ENCODE data around the gene NFATC3. TPM values are rescaled to one million over a fixed set of nuclear protein-coding genes. Genes with fewer than 3 reads are reported as not detected.
"Not testable (repeated sequence)": the region's sequence is repeated elsewhere in the genome, so short reads cannot be mapped to it uniquely, and the experiment has no call there.

Gene NFATC3
- total and polyA plus RNA-seq, 11 donors, result 5.9 to 35.1 (median 24.2) TPM

DNA sequence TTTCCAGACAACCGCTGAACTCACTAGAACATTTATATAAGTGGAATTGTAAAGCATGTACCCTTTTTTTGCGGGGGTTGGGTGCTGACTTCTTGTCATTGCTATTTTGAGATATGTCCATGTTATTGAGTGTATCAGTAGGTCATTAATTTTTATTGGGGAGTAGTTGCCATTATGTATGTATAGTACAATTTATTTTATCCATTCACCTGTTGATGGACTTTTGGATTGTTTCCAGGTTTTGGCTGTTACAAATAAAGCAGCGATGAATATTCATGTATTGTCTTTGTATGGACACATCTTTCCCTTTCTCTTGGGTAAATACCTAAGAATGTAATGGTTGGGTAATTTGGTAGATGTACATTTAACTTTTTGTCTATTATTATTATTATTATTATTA lies 12.7 kb downstream of the NFATC3 start:
- Histone ChIP-seq H3K27ac (no peak overlapping the region), H3K36me3 (peaks cover 0 to 10% (median 0%) of the 10 kb centered on the region in 9 donors), H3K27me3 (no peaks in the 10 kb centered on the region), H3K9me3 (no peaks in the 10 kb centered on the region), H3K4me1 (peaks cover 0 to 38% (median 18%) of the 10 kb centered on the region in 12 donors), H3K4me3 (no peak overlapping the region)
- no peak for TF ChIP-seq POLR2A (IDR thresholded peaks at IDR 0.05)
- TF ChIP-seq, protein P1, sequence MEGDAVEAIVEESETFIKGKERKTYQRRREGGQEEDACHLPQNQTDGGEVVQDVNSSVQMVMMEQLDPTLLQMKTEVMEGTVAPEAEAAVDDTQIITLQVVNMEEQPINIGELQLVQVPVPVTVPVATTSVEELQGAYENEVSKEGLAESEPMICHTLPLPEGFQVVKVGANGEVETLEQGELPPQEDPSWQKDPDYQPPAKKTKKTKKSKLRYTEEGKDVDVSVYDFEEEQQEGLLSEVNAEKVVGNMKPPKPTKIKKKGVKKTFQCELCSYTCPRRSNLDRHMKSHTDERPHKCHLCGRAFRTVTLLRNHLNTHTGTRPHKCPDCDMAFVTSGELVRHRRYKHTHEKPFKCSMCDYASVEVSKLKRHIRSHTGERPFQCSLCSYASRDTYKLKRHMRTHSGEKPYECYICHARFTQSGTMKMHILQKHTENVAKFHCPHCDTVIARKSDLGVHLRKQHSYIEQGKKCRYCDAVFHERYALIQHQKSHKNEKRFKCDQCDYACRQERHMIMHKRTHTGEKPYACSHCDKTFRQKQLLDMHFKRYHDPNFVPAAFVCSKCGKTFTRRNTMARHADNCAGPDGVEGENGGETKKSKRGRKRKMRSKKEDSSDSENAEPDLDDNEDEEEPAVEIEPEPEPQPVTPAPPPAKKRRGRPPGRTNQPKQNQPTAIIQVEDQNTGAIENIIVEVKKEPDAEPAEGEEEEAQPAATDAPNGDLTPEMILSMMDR (IDR thresholded peaks at IDR 0.05), result no peak
- DNase-seq (no peak), ATAC-seq (no peak)
- WGBS, 4 donors, result 87 to 91% (median 89%) methylated on average over 3 of the region's 3 CpGs
- intact Hi-C loops (cut with DNase I), result loop anchor here in 3 of 10 donors (10.0 kb wide), 2 partner anchors 127 to 227 kb away; no protein-coding TSS in a partner anchor

- WGBS, 4 donors, result 91 to 95% (median 94%) methylated on average over 4 of the region's 4 CpGs
- Histone ChIP-seq H3K4me1 (peaks cover 0 to 24% (median 7%) of the 10 kb centered on the region in 12 donors), H3K27ac (no peak overlapping the region), H3K36me3 (peaks cover 0 to 10% (median 0%) of the 10 kb centered on the region in 9 donors), H3K4me3 (no peak overlapping the region), H3K9me3 (peaks cover 0 to 9% (median 0%) of the 10 kb centered on the region in 12 donors), H3K27me3 (no peaks in the 10 kb centered on the region)
- TF ChIP-seq POLR2A (IDR thresholded peaks at IDR 0.05), result no peak
- TF ChIP-seq, protein P1 (IDR thresholded peaks at IDR 0.05), result no peak
- DNase-seq, result no peak
- ATAC-seq, result no peak
- intact Hi-C loops (cut with DNase I), result no loop called here
Observed at GRCh38 chr16:68100488-68100887, 15.3 kb downstream of the NFATC3 start.

- ATAC-seq (no peak), DNase-seq (no peak)
- Histone ChIP-seq H3K27me3 (no peaks in the 10 kb centered on the region), H3K4me1 (peaks cover 0 to 12% (median 0%) of the 10 kb centered on the region in 12 donors), H3K4me3 (no peak overlapping the region), H3K9me3 (peaks cover 0 to 36% (median 0%) of the 10 kb centered on the region in 12 donors), H3K27ac (no peak overlapping the region), H3K36me3 (no peaks in the 10 kb centered on the region)
- 94 to 99% (median 95%) methylated on average over 3 of the region's 3 CpGs for WGBS, 4 donors
- TF ChIP-seq, protein P1 (IDR thresholded peaks at IDR 0.05), result no peak
- TF ChIP-seq POLR2A (IDR thresholded peaks at IDR 0.05), result no peak
- intact Hi-C loops (cut with DNase I), result no loop called here
Observed at GRCh38 chr16:68105611-68106010, 20.4 kb downstream of the NFATC3 start.

DNA sequence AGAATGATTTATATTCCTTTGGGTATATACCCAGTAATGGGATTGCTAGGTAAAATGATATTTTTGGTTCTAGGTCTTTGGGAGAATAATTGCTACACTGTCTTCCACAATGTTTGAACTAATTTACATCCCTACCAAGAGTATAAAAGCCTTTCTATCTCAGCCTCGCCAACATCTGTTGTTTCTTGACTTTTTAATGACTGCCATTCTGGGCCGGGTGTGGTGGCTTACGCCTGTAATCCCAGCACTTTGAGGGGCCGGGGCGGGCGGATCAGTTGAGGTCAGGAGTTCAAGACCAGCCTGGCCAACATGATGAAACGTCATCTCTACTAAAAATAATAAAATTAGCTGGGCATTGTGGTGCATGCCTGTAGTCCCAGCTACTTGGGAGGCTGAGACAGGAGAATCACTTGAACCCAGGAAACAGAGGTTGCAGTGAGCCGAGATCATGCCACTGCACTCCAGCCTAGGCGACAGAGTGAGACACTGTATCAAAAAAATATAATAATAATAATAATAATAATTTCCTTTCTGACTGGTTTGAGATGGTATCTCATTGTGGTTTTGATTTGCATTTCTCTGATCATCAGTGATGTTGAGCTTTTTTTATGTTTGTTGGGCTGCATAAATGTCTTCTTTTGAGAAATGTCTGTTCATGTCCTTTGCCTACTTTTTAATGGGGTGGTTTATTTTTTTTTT lies 22.2 kb downstream of the NFATC3 start:
- intact Hi-C loops (cut with DNase I), result not testable (repeated sequence)

GRCh38 chr16:68109156-68109555 lies 24.0 kb downstream of the NFATC3 start:
- DNase-seq; H3K27ac ChIP-seq; H3K27me3 ChIP-seq; ATAC-seq; H3K4me3 ChIP-seq; H3K4me1 ChIP-seq; H3K36me3 ChIP-seq; intact Hi-C loops (cut with DNase I): not testable (repeated sequence)
- 96 to 99% (median 97%) methylated on average over 5 of the region's 5 CpGs for WGBS, 4 donors
- peaks cover 0 to 49% (median 2%) of the 10 kb centered on the region in 12 donors for H3K9me3 ChIP-seq

More for the DNA sequence above, 22.2 kb downstream of the NFATC3 start:
- peaks cover 0 to 49% (median 2%) of the 10 kb centered on the region in 12 donors for H3K9me3 ChIP-seq
- not testable (repeated sequence) for H3K27ac ChIP-seq, H3K36me3 ChIP-seq, ATAC-seq, DNase-seq, H3K27me3 ChIP-seq, H3K4me3 ChIP-seq
- H3K4me1 ChIP-seq, result peaks cover 0 to 12% (median 0%) of the 10 kb centered on the region in 12 donors
- 85 to 90% (median 88%) methylated on average over 9 of the region's 9 CpGs for WGBS, 4 donors

GRCh38 chr16:68110611-68111010 lies 25.4 kb downstream of the NFATC3 start:
- DNase-seq; H3K4me3 ChIP-seq; H3K27ac ChIP-seq; ATAC-seq; H3K27me3 ChIP-seq; intact Hi-C loops (cut with DNase I); H3K36me3 ChIP-seq: not testable (repeated sequence)
- Histone ChIP-seq H3K4me1 (peaks cover 0 to 23% (median 0%) of the 10 kb centered on the region in 12 donors), H3K9me3 (peaks cover 0 to 43% (median 2%) of the 10 kb centered on the region in 12 donors)
- WGBS, 4 donors, result 96 to 98% (median 97%) methylated on average over 2 of the region's 2 CpGs

All from heart left ventricle (tissue), 16 donors.